ENCODE measurements around the gene TJP3. TPM values are rescaled to one million over a fixed set of nuclear protein-coding genes. Genes with fewer than 3 reads are reported as not detected.
A peak's percentile ranks its signal among the peaks of the same experiment; 100 is the strongest.

TJP3 gene
- total and polyA plus RNA-seq, 2 experiments from 2014 or later: 18.2 to 23.9 TPM

DNA sequence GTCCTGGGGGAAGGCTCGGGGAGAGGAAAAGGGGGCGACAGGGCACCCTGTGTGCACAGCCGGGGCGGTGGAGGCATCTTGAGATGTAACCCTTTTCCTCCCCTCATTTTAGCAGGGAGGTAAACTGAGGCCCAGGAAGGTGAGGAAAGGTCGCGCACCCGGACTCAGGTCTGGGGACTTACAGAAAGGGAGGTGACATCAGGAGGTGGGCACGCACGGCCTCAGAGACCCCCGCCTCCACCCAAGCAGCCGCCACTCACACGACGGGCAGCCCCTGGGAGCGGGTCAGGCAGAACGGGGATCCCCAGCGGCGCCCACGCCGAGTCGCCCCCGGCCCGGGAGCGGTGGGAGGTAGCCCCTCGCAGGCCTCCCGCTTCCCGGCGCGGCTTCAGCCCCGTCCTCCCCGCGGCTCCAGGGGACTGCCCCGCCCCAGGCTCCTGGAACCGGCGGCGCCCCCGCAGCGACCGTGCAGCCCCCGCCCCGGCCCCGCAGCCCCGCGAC is 8.4 kb upstream of the TJP3 start (continued):
- TF ChIP-seq, protein P1, sequence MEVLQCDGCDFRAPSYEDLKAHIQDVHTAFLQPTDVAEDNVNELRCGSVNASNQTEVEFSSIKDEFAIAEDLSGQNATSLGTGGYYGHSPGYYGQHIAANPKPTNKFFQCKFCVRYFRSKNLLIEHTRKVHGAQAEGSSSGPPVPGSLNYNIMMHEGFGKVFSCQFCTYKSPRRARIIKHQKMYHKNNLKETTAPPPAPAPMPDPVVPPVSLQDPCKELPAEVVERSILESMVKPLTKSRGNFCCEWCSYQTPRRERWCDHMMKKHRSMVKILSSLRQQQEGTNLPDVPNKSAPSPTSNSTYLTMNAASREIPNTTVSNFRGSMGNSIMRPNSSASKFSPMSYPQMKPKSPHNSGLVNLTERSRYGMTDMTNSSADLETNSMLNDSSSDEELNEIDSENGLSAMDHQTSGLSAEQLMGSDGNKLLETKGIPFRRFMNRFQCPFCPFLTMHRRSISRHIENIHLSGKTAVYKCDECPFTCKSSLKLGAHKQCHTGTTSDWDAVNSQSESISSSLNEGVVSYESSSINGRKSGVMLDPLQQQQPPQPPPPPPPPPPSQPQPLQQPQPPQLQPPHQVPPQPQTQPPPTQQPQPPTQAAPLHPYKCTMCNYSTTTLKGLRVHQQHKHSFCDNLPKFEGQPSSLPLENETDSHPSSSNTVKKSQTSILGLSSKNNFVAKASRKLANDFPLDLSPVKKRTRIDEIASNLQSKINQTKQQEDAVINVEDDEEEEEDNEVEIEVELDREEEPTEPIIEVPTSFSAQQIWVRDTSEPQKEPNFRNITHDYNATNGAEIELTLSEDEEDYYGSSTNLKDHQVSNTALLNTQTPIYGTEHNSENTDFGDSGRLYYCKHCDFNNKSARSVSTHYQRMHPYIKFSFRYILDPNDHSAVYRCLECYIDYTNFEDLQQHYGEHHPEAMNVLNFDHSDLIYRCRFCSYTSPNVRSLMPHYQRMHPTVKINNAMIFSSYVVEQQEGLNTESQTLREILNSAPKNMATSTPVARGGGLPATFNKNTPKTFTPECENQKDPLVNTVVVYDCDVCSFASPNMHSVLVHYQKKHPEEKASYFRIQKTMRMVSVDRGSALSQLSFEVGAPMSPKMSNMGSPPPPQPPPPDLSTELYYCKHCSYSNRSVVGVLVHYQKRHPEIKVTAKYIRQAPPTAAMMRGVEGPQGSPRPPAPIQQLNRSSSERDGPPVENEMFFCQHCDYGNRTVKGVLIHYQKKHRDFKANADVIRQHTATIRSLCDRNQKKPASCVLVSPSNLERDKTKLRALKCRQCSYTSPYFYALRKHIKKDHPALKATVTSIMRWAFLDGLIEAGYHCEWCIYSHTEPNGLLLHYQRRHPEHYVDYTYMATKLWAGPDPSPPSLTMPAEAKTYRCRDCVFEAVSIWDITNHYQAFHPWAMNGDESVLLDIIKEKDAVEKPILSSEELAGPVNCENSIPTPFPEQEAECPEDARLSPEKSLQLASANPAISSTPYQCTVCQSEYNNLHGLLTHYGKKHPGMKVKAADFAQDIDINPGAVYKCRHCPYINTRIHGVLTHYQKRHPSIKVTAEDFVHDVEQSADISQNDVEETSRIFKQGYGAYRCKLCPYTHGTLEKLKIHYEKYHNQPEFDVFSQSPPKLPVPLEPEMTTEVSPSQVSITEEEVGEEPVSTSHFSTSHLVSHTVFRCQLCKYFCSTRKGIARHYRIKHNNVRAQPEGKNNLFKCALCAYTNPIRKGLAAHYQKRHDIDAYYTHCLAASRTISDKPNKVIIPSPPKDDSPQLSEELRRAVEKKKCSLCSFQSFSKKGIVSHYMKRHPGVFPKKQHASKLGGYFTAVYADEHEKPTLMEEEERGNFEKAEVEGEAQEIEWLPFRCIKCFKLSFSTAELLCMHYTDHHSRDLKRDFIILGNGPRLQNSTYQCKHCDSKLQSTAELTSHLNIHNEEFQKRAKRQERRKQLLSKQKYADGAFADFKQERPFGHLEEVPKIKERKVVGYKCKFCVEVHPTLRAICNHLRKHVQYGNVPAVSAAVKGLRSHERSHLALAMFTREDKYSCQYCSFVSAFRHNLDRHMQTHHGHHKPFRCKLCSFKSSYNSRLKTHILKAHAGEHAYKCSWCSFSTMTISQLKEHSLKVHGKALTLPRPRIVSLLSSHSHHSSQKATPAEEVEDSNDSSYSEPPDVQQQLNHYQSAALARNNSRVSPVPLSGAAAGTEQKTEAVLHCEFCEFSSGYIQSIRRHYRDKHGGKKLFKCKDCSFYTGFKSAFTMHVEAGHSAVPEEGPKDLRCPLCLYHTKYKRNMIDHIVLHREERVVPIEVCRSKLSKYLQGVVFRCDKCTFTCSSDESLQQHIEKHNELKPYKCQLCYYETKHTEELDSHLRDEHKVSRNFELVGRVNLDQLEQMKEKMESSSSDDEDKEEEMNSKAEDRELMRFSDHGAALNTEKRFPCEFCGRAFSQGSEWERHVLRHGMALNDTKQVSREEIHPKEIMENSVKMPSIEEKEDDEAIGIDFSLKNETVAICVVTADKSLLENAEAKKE (CRISPR knock-in tag; IDR thresholded peaks at IDR 0.05): no peak
- TF ChIP-seq EZH2 (IDR thresholded peaks at IDR 0.05; ENCODE audit: low read depth, unreplicated experiment): no peak

DNA sequence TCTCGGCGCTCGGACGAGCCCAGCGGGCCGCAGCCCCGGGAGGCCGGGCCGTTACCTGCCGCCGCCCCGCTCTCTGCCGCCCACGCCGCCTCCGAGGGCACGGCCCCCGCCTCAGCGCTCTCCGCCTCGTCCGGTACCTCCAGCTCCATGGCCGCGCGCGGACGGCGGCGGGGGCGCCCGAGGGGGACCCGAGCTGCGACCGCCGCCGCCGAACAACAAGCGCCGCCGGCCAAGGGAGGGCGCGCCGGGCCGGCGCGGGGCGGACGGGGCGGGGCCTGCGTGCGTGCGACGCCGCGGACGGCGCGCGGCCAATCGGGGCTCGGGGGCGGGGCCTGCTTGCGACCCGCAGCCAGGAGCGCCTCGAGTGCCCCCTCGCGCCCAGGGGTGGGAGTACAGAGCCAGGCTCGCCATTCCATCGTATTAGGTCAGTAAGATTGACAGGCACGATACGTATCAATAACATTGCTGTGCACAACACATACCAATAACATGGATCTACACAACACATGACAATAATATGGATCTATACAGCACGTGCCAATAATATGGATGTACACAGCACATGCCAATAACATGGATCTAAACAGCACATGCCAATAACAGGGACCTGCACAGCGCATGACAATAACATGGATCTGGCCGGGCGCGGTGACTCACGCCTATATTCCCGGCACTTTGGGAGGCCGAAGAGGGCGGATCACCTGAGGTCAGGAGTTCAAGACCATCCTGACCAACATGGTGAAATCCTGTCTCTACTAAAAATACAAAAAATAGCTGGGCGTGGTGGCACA is 7.7 kb upstream of the TJP3 start, which contains the start of gene PIP5K1C:
Gene PIP5K1C (minus strand): TSS at position 227 of the 791 bp plus-strand sequence. CDS start 78 bp downstream, at position 149.
- Histone ChIP-seq H3F3A (replicated peaks; ENCODE audit: low read depth) (0 out of 2 replicates have a peak, but pooled peaks cover 3% of the 10 kb centered on the region), H3K79me2 (replicated peaks; ENCODE audit: insufficient read depth) (peaks cover 38% of the 10 kb centered on the region), H4K20me1 (replicated peaks; ENCODE audit: insufficient read depth) (peaks cover 3% of the 10 kb centered on the region; the same call in 1 of the 2 replicates), H3K27me3 (ENCODE audit: insufficient read depth) (no peaks in the 10 kb centered on the region), H3K4me2 (peak within 1 kb of the TSS; percentile 85), H3K4me1 (ENCODE audit: insufficient read depth) (peaks cover 3% of the 10 kb centered on the region; the same call in 1 of the 2 replicates), H3K36me3 (ENCODE audit: insufficient read depth) (no peaks in the 10 kb centered on the region), H3K4me3 (peak within 1 kb of the TSS; percentile 73), H3K9me2 (ENCODE audit: insufficient read depth) (no peaks in the 10 kb centered on the region), H2AFZ (no peak within 1 kb of the TSS), H3K27ac (ENCODE audit: low read depth) (no peak within 1 kb of the TSS)
- Mint-ChIP-seq H3K9me3 (peaks cover 3% of the 10 kb centered on the region; the same call in 1 of the 3 replicates), H3K36me3 (ENCODE audit: low read depth) (no peaks in the 10 kb centered on the region), H3K4me1 (no peaks in the 10 kb centered on the region; the same call in 2 of the 3 replicates), H3K27me3 (ENCODE audit: insufficient read depth, low read depth, poor library complexity) (peaks cover 2% of the 10 kb centered on the region), H3K4me3 (peak within 1 kb of the TSS; percentile 83), H3K27ac (no peak within 1 kb of the TSS)
- DNase-seq (ENCODE audit: low spot score) (peak; percentile 94), ATAC-seq (peak; percentile 82)
- TF ChIP-seq CREB1 (CRISPR knock-in tag; IDR thresholded peaks at IDR 0.05; ENCODE audit: low read depth) (0 out of 2 replicates have a peak, but pooled peaks have one; percentile 14), STAT1 (IDR thresholded peaks at IDR 0.05; ENCODE audit: unreplicated experiment) (no peak), NANOG (IDR thresholded peaks at IDR 0.05; ENCODE audit: borderline replicate concordance) (no peak), POLR2AphosphoS5 (IDR thresholded peaks at IDR 0.05; ENCODE audit: low read depth) (peak; percentile 59), ZNF331 (CRISPR knock-in tag; IDR thresholded peaks at IDR 0.05; ENCODE audit: low read depth) (no peak), EZH2phosphoT487 (IDR thresholded peaks at IDR 0.05; ENCODE audit: unreplicated experiment) (no peak), EZH2 (IDR thresholded peaks at IDR 0.05; ENCODE audit: low read depth, unreplicated experiment) (no peak)
- TF ChIP-seq, protein P2, sequence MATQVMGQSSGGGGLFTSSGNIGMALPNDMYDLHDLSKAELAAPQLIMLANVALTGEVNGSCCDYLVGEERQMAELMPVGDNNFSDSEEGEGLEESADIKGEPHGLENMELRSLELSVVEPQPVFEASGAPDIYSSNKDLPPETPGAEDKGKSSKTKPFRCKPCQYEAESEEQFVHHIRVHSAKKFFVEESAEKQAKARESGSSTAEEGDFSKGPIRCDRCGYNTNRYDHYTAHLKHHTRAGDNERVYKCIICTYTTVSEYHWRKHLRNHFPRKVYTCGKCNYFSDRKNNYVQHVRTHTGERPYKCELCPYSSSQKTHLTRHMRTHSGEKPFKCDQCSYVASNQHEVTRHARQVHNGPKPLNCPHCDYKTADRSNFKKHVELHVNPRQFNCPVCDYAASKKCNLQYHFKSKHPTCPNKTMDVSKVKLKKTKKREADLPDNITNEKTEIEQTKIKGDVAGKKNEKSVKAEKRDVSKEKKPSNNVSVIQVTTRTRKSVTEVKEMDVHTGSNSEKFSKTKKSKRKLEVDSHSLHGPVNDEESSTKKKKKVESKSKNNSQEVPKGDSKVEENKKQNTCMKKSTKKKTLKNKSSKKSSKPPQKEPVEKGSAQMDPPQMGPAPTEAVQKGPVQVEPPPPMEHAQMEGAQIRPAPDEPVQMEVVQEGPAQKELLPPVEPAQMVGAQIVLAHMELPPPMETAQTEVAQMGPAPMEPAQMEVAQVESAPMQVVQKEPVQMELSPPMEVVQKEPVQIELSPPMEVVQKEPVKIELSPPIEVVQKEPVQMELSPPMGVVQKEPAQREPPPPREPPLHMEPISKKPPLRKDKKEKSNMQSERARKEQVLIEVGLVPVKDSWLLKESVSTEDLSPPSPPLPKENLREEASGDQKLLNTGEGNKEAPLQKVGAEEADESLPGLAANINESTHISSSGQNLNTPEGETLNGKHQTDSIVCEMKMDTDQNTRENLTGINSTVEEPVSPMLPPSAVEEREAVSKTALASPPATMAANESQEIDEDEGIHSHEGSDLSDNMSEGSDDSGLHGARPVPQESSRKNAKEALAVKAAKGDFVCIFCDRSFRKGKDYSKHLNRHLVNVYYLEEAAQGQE (IDR thresholded peaks at IDR 0.05; ENCODE audit: unreplicated experiment): no peak
- TF ChIP-seq, protein P3, sequence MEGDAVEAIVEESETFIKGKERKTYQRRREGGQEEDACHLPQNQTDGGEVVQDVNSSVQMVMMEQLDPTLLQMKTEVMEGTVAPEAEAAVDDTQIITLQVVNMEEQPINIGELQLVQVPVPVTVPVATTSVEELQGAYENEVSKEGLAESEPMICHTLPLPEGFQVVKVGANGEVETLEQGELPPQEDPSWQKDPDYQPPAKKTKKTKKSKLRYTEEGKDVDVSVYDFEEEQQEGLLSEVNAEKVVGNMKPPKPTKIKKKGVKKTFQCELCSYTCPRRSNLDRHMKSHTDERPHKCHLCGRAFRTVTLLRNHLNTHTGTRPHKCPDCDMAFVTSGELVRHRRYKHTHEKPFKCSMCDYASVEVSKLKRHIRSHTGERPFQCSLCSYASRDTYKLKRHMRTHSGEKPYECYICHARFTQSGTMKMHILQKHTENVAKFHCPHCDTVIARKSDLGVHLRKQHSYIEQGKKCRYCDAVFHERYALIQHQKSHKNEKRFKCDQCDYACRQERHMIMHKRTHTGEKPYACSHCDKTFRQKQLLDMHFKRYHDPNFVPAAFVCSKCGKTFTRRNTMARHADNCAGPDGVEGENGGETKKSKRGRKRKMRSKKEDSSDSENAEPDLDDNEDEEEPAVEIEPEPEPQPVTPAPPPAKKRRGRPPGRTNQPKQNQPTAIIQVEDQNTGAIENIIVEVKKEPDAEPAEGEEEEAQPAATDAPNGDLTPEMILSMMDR (conservative IDR thresholded peaks at IDR 0.05; ENCODE audit: low read depth in 2 of 2): peak; percentile 49 to 83

All from GM23338 (cell line).